Activated gamma-delta T cell treated with Interleukin-2 at 50 U/mL for 16 hours (primary cell): ENCODE measurements around the gene BPNT1.
"Not testable (repeated sequence)": the region's sequence is repeated elsewhere in the genome, so short reads cannot be mapped to it uniquely, and the experiment has no call there.

Source experiments
- DNase-seq: peaks from one replicate; pipeline ENCODE4 v3.0.0-alpha.2; 2020

Gene BPNT1

GRCh38 chr1:220076861-220077762, 12.5 kb downstream of the BPNT1 start:
- no peak for DNase-seq

GRCh38 chr1:220067269-220068204, 22.1 kb downstream of the BPNT1 start:
- DNase-seq, result no peak

GRCh38 chr1:220062629-220063028, 27.0 kb downstream of the BPNT1 start:
- no peak for DNase-seq

- DNase-seq, result no peak
Measured at GRCh38 chr1:220060876-220061275, 28.7 kb downstream of the BPNT1 start.

- no peak for DNase-seq
Measured at GRCh38 chr1:220056374-220056773, 33.2 kb downstream of the BPNT1 start.

- DNase-seq, result peak; percentile 91
Measured at GRCh38 chr1:220046052-220046930, 43.3 kb downstream of the BPNT1 start, which contains the start of gene EPRS1. EPRS1 (minus strand) TSS chr1:220046505; CDS start chr1:220046388, 117 bp downstream.

GRCh38 chr1:220045356-220046051, 44.1 kb downstream of the BPNT1 start:
- no peak for DNase-seq

- DNase-seq, result no peak
Measured at GRCh38 chr1:220044678-220045355, 44.8 kb downstream of the BPNT1 start.

GRCh38 chr1:220043646-220044045, 45.9 kb downstream of the BPNT1 start:
- no peak for DNase-seq

GRCh38 chr1:220040028-220040596, 49.5 kb downstream of the BPNT1 start:
- no peak for DNase-seq

GRCh38 chr1:220038640-220039039, 50.9 kb downstream of the BPNT1 start:
- no peak for DNase-seq

GRCh38 chr1:220037810-220038209, 51.8 kb downstream of the BPNT1 start:
- not testable (repeated sequence) for DNase-seq

- no peak for DNase-seq
Measured at GRCh38 chr1:220032911-220033310, 56.7 kb downstream of the BPNT1 start.

- no peak for DNase-seq
Measured at GRCh38 chr1:220031287-220031686, 58.3 kb downstream of the BPNT1 start.

GRCh38 chr1:220028346-220028895, 61.2 kb downstream of the BPNT1 start:
- no peak for DNase-seq

GRCh38 chr1:220019071-220019470, 70.5 kb downstream of the BPNT1 start:
- DNase-seq, result no peak

- no peak for DNase-seq
Measured at GRCh38 chr1:220013497-220013896, 76.1 kb downstream of the BPNT1 start.

- no peak for DNase-seq
Measured at GRCh38 chr1:220012259-220012658, 77.3 kb downstream of the BPNT1 start.

GRCh38 chr1:220011620-220012019, 78.0 kb downstream of the BPNT1 start:
- DNase-seq, result no peak
